ENCODE results near the gene AHDC1.

The AHDC1 gene

GRCh38 chr1:27574871-27575831 is 28.8 kb downstream of the AHDC1 start:
- DNase-seq, result no peak

GRCh38 chr1:27574001-27574781 is 29.8 kb downstream of the AHDC1 start:
- no peak for DNase-seq

DNA sequence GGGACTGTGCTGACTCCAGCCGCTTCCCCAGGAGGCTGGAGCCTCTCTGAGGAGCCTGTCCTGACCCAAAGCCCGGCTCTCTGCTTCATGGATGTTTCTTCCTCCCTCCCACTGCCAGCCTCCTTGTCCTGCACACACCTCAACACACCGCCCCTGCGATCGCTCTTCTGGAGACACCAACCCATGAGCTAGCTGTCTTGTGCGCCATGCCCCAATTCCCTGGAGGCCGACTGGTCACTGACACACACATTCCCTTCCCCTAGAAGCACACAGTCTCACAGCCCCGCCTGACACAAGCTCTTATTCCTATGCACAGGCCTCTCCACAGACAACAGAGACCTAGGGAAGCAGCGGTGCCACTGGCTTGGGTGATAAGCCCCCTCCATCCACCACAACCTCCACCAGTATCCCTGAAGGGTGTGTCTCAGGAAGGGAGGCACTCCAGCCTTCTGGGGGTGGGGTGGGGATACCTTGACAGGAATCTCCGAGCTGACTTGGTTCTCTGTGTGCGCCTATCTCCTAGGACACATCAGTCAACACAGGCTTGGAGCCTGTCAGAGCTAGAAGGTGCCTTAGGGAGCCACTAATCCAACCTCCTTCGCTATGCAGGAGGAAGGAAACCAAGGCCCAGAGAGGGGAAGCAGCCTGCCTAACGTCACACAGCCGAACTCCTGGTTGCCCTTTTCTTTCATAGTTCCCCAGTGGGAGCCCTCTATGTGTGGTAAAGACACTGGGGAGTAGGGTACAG is 31.1 kb downstream of the AHDC1 start:
- DNase-seq, result no peak

GRCh38 chr1:27572019-27572678 is 31.8 kb downstream of the AHDC1 start:
- DNase-seq, result no peak

GRCh38 chr1:27571439-27572018 is 32.4 kb downstream of the AHDC1 start:
- no peak for DNase-seq

DNA sequence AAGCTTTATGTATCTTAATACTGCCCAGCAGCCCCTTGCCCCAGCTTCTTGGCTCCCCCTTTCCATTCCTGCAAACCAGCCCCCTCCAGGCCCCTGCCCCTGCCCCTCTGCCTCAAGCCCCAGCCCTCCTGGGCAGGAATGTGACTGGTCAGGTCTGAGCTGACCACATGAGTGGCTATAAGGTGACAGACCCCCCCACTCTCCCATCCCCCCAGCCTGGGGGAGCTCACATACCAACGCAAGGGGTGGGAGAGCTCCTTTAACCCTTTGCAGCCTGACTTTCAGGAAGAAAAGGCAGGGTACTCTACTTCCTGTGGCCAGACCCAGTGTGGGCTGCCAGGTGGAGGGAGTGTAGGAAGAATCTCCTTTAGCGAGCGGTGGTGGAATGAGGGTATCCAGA is 33.2 kb downstream of the AHDC1 start:
- DNase-seq, result no peak

- no peak for DNase-seq
These were observed 33.6 kb downstream of the AHDC1 start for GRCh38 chr1:27570356-27570755.

DNA sequence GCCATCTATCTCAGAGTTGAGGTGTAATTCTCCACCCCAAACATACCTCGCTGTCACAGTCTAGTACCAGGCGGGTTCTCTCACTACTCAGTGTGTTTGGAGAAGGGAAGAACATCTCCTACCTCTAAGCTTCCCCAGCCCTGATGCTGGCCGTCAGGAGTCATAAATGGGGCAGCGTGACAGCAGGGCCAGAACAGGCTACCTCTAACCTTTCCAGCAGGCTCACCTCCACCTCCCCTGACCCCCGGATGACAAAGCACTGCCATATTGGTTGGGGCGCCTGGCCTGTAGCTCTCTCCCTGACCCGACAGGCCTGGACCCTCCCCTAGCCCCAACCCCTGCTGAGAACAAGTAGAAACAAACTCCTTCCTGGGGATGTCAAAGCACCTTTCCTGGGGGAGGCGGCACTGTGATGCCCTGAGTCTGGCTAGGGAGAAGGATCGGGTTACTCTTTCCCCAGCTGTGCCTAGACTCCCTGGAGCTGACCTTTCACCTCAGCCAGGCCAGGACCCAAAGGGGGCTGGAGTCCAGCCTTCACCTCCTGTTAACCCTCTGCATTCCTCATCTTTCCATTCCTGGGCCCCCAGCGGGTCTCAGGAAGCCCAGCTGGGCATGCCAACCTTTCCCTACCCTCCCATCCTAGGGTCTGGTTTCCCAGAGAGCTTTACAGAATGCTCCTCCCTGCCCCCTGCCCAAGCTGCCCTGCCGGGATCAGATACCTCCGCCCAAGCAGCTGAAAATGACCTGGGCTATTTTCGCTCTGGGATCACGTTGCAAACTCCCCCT is 34.2 kb downstream of the AHDC1 start:
- DNase-seq, result no peak

DNA sequence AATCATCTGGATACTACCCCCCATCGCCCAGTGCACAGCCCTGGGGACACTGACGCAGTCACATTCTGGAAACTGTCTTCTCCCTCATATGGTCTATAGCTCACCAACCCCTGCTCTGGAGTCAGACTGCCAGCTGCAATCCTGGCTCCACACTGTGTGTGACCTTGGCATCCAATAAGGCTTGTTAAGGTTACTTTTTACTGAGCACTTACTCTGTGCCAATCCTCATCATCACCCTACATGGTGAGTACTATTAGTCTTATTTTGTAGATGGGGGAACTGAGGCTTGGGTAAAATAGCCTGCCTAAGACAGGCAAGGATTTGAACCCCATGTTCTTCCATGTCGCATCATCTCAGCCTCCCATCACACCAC is 34.9 kb downstream of the AHDC1 start:
- DNase-seq, result no peak

- DNase-seq, result peak; percentile 87
These were observed 35.5 kb downstream of the AHDC1 start for GRCh38 chr1:27568300-27569087.

- DNase-seq, result no peak
These were observed 36.0 kb downstream of the AHDC1 start for GRCh38 chr1:27567971-27568299.

GRCh38 chr1:27567146-27567526 is 36.8 kb downstream of the AHDC1 start:
- DNase-seq, result no peak

DNA sequence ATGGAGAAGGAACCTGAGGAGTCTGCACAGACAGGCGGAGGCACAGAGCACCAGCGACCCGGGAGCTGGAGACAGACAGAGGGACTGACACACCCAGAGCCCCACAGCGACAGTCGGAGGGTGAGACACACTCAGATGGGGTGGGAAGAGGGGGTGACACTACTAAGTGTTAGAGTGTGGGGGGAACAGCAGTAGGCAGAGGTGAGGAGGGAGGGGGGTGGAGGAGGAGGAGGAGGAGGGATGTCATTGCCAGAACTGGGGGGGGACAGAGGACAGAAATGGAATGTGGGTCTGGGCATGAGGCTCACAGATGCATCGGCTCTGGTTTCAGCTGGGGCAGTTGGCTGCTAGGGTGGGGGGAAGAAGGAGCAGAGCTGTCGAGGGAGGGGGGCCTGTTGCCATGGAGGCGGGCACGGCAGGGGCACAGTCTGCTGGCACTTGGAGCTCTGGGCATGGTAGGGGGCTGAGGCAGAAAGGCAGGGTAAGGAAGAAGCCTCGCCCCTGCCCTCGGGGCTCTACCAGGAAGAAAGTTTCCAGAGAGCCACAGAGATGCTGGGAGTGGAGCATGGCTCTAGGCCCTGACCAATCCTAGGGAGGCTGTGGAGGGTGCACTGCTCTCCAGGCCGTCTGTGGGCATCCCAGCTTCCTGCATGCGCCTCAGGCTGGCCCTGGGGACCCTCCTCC is 37.3 kb downstream of the AHDC1 start:
- no peak for DNase-seq

DNA sequence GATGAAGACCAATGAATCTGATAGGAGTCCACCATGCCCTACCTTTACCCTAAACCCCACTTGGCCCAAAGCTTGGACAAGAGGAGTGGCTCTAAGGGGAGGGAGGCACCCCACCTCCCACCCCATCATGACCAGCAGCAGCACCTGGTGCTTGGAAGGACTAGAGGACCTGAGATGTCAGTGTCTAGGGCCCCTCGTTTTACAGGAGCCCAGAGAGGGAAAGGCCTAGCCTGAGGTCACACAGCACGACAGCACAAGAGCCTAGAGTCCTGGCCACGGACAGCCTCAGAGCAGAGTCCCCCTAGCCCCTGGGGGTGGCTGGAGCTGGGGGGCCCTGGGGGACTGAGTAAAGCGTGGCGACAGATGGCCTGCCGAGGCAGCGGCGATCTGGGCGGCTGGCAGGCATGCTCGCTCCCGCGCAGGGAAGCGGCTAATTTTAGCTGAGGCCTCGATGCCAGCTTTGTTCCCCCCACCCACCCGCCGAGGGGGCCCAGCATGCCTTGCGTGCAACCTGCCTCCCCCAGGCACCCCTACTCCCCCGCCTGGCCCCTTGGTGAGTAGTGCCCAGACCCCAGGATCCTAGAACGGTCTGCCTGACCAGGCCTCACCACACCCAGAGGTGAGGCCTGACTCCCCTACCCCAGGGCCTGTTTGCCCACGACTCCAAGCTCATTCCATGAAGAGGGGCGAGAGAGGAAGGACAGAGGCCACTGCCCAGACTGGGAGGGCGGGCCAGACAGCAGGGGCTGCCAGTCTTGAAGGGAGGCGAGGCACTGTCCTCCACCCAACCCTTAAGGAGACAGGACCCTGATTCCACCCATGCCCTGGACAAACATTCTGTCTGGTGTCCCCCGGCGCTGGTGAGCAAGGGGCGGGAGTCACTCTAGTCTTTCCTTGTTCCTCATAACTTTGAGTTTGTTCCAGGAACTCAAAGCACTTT is 39.0 kb downstream of the AHDC1 start:
- no peak for DNase-seq

GRCh38 chr1:27563591-27564471 is 40.1 kb downstream of the AHDC1 start:
- DNase-seq, result no peak

GRCh38 chr1:27563341-27563590 is 40.7 kb downstream of the AHDC1 start:
- no peak for DNase-seq

DNA sequence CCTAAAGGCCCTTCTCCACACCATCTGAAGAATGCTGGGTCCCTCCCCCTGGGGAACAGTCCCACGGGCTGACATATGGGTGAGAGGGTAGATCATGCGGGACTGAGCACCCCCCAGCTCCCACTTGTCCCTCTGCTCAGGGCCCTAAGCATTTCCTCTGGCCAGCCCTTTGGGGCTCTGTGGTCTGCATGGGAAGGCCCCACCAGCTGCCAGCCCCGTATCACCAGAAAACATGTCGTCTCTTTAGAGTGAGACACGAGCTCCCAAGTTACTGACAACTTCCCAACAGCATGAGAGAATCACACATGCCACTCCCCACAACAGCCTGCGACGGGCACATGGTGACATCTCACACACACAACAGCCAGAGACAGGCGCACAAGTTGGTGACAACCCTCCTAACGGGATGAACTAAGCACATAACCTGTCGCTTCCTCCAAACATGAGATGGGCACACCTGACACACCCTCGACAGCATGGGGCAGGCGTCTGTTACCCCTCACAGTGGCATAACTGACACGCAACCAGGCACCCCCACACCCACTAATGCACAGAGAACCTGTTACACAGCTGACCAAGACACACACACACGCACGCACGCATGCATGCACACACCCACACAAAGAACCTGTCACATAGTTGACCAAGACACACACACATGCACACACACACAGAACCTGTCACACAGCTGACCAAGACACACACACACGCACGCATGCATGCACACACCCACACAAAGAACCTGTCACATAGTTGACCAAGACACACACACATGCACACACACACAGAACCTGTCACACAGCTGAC is 41.2 kb downstream of the AHDC1 start:
- no peak for DNase-seq

All from activated CD4-positive, CD25-positive, alpha-beta regulatory T cell treated with anti-CD3 and anti-CD28 coated beads, Interleukin-2, amount 50 U/mL, for 72 hours (primary cell).